Endothelial cell of umbilical vein (primary cell): Measurements from ENCODE around the gene GABBR2. TPM values are rescaled to one million over a fixed set of nuclear protein-coding genes. Genes with fewer than 3 reads are reported as not detected.
"Not testable (repeated sequence)": the region's sequence is repeated elsewhere in the genome, so short reads cannot be mapped to it uniquely, and the experiment has no call there.

Experiments used
- BruUV-seq: library from RNA; stranded (reverse); fragments of 400-500 nt; replicated peaks from 2 replicates; lab custom pipeline; 2021; lab: Mats Ljungman, UMichigan
- CTCF ChIA-PET: fragments of 300-600, 350-600 bp; sonication (Branson Sonifier 250); formaldehyde crosslinking; loops from one replicate; lab custom pipeline; 2021; ENCODE audit warnings: antibody characterized with exemption, inconsistent platforms; lab: Charles Lee
- POLR2A ChIA-PET: fragments of 300-600, 350-600 bp; sonication (Branson Sonifier 250); formaldehyde crosslinking; loops from one replicate; lab custom pipeline; 2021; ENCODE audit warnings: antibody characterized with exemption, inconsistent platforms; lab: Charles Lee
- DNase-seq: peaks from one replicate; pipeline ENCODE4 v3.0.0-alpha.2; 2011; ENCODE audit warnings: low read depth, low spot score
- FAIRE-seq: peaks from 2 replicates; lab custom pipeline; 2011; peaks lifted over from hg19 to GRCh38; lab: Jason Lieb, UNC
- H2AFZ ChIP-seq: 2 replicates; pipeline ENCODE4 v1.6.0; 2012; ENCODE audit warnings: low read depth, low read length, control low read depth, inconsistent platforms
- H3K27ac ChIP-seq: 2 replicates; pipeline ENCODE4 v1.5.1; 2011; ENCODE audit warnings: low read depth, mild to moderate bottlenecking, control low read depth, low read length, moderate library complexity; ENCODE audit not compliant: insufficient read depth
- H3K27me3 ChIP-seq, 2 experiments: 2 replicates each; pipeline versions ENCODE4 v1.6.0 to v1.6.1; 2011; ENCODE audit warnings: low read length in 2 of 2, mixed read lengths in 1 of 2; ENCODE audit not compliant: control insufficient read depth in 2 of 2, insufficient read depth in 2 of 2
- H3K36me3 ChIP-seq, 2 experiments: 2 replicates in 1 of 2; 3 replicates in 1 of 2; pipeline ENCODE4 v1.5.1; 2011; ENCODE audit warnings: low read length in 2 of 2, mild to moderate bottlenecking in 1 of 2, moderate library complexity in 1 of 2; ENCODE audit not compliant: control insufficient read depth in 2 of 2, insufficient read depth in 2 of 2; ENCODE audit errors: extremely low read depth in 1 of 2
- H3K4me1 ChIP-seq: 3 replicates; pipeline ENCODE4 v1.5.1; 2011; ENCODE audit warnings: mild to moderate bottlenecking, low read length; ENCODE audit not compliant: control insufficient read depth, insufficient read depth; ENCODE audit errors: extremely low read depth
- H3K4me2 ChIP-seq: 2 replicates; pipeline ENCODE4 v1.6.1; 2011; ENCODE audit warnings: low read length, control low read depth, mixed read lengths; ENCODE audit not compliant: insufficient read depth
- H3K4me3 ChIP-seq, 3 experiments: fragments of 200-600 bp in 1 of 3; sonication (generic), shearing (Covaris generic) in 1 of 3; replicated peaks in 1 of 3; 2 replicates each; pipeline ENCODE4 v1.5.1; 2011 to 2016; ENCODE audit warnings: control low read depth in 3 of 3, low read length in 3 of 3, mild to moderate bottlenecking in 2 of 3, inconsistent platforms in 1 of 3, low read depth in 1 of 3, moderate library complexity in 1 of 3; ENCODE audit not compliant: insufficient read depth in 1 of 3
- H3K79me2 ChIP-seq: 2 replicates; pipeline ENCODE4 v1.6.0; 2012; ENCODE audit warnings: low read length, inconsistent platforms; ENCODE audit not compliant: control insufficient read depth, insufficient read depth
- H3K9ac ChIP-seq: replicated peaks from 2 replicates; pipeline ENCODE3; 2011; ENCODE audit warnings: low read length, control low read depth; ENCODE audit not compliant: insufficient read depth; ENCODE audit errors: extremely low read depth
- H3K9me1 ChIP-seq: replicated peaks from 3 replicates; pipeline ENCODE4 v1.6.0; 2011; ENCODE audit warnings: mild to moderate bottlenecking, low read length; ENCODE audit not compliant: control insufficient read depth, insufficient read depth; ENCODE audit errors: extremely low read depth
- H3K9me3 ChIP-seq: replicated peaks from 2 replicates; pipeline ENCODE4 v1.5.1; 2012; ENCODE audit warnings: low read length, inconsistent platforms; ENCODE audit not compliant: control insufficient read depth, insufficient read depth
- H4K20me1 ChIP-seq: replicated peaks from 2 replicates; pipeline ENCODE3; 2011; ENCODE audit warnings: mild to moderate bottlenecking, low read length; ENCODE audit not compliant: control insufficient read depth, insufficient read depth; ENCODE audit errors: extremely low read depth
- CTCF ChIP-seq, 2 donors: IDR thresholded peaks; 1 replicate in 1 of 2; 2 replicates in 1 of 2; pipeline ENCODE4 v1.5.1; 2011; ENCODE audit warnings: low read length in 2 of 2, mild to moderate bottlenecking in 2 of 2, moderate library complexity in 2 of 2, control low read depth in 1 of 2, inconsistent platforms in 1 of 2, low read depth in 1 of 2; ENCODE audit not compliant: insufficient read depth in 1 of 2; ENCODE audit errors: extremely low read depth in 1 of 2
- EZH2 ChIP-seq: IDR thresholded peaks from 2 replicates; pipeline ENCODE4 v1.6.1; 2012; ENCODE audit warnings: borderline replicate concordance, low read depth, mild to moderate bottlenecking, moderate library complexity, low read length, inconsistent platforms; ENCODE audit not compliant: severe bottlenecking
- FOS ChIP-seq: IDR thresholded peaks from 2 replicates; pipeline ENCODE4 v1.6.1; 2011; ENCODE audit warnings: mild to moderate bottlenecking, low read length, moderate library complexity, borderline replicate concordance; ENCODE audit not compliant: insufficient read depth
- GATA2 ChIP-seq: IDR thresholded peaks from 2 replicates; pipeline ENCODE4 v1.7.0; 2011; ENCODE audit warnings: low read depth, mild to moderate bottlenecking, moderate library complexity, mixed read lengths, low read length; ENCODE audit not compliant: insufficient read length, insufficient read depth
- JUN ChIP-seq: IDR thresholded peaks from 2 replicates; pipeline ENCODE4 v1.6.1; 2011; ENCODE audit warnings: borderline replicate concordance, low read depth; ENCODE audit not compliant: insufficient read length, insufficient read depth
- MAX ChIP-seq: IDR thresholded peaks from 2 replicates; pipeline ENCODE4 v1.6.1; 2011; ENCODE audit not compliant: insufficient read depth, insufficient read length
- MYC ChIP-seq: IDR thresholded peaks from one replicate; pipeline ENCODE4 v1.6.1; 2011; ENCODE audit warnings: mild to moderate bottlenecking, low read depth, low read length
- POLR2A ChIP-seq: IDR thresholded peaks from 2 replicates; pipeline ENCODE4 v1.6.1; 2012; ENCODE audit warnings: low read depth, mild to moderate bottlenecking, control low read depth, low read length
- POLR2AphosphoS5 ChIP-seq: IDR thresholded peaks from 2 replicates; pipeline ENCODE4 v1.6.1; 2012; ENCODE audit warnings: low read depth, mild to moderate bottlenecking, control low read depth, low read length, moderate library complexity; ENCODE audit not compliant: insufficient read depth
- dilution Hi-C: fragments of 300-500 bp; cut with MboI; formaldehyde crosslinking; loops from one replicate; pipeline ENCODE4 v1.15.0; 2019; ENCODE audit warnings: low sequenced_read_pairs; ENCODE audit not compliant: extremely low pct_ligation_motif_present
- intact Hi-C: fragments of 100-400 bp; cut with micrococcal nuclease; formaldehyde crosslinking; loops from one replicate; pipeline ENCODE4 v1.10.0; 2022
- polyA plus RNA-seq, 4 experiments: library from polyadenylated mRNA; depleted of rRNA in 3 of 4; stranded (reverse) in 3 of 4; unstranded in 1 of 4; fragments of >200 nt; gene quantifications; 2 replicates each; pipeline versions ENCODE4 v1.2.1 to v1.2.3, GENCODE V29; 2011 to 2012; ENCODE audit warnings: missing spikeins in 1 of 4
- total RNA-seq: library from RNA; stranded (reverse); gene quantifications from 2 replicates; pipeline ENCODE4 v1.2.3, GENCODE V29; 2021

Gene GABBR2
- total and polyA plus RNA-seq, 2 donors (not counting 3 experiments of a cell fraction or from before 2014, with no cell fraction given), result 1.1 to 9.2 TPM

GRCh38 chr9:98656511-98656910, 52.2 kb downstream of the GABBR2 start:
- Histone ChIP-seq H3K4me3 (no peak overlapping the region), H3K4me2 (no peak overlapping the region), H3K9ac (no peak overlapping the region), H3K27ac (no peak overlapping the region), H3K79me2 (peaks cover 2% of the 10 kb centered on the region), H3K9me3 (no peaks in the 10 kb centered on the region), H3K27me3 (no peaks in the 10 kb centered on the region), H2AFZ (no peak overlapping the region), H3K9me1 (no peaks in the 10 kb centered on the region), H4K20me1 (no peaks in the 10 kb centered on the region), H3K36me3 (no peaks in the 10 kb centered on the region), H3K4me1 (peaks cover 4% of the 10 kb centered on the region)
- CTCF ChIA-PET, result interaction anchor here (1.2 to 1.4 kb wide), 2 partner anchors 20 to 28 kb away, joined by 3 read pairs; no protein-coding TSS in a partner anchor
- dilution Hi-C loops, result no loop called here
- intact Hi-C loops, result no loop called here
- FAIRE-seq, result no peak
- DNase-seq, result no peak
- POLR2A ChIA-PET, result no interaction called here
- TF ChIP-seq EZH2 (no peak), GATA2 (no peak), MYC (no peak), JUN (no peak), POLR2A (no peak), POLR2AphosphoS5 (no peak), FOS (no peak), CTCF (IDR thresholded peaks at IDR 0.05; ENCODE audit: extremely low read depth in 1 of 2, insufficient read depth in 1 of 2, low read depth in 1 of 2, low read length in 2 of 2) (no peak), MAX (no peak)
- no TSS peak for BruUV-seq

- H4K20me1 ChIP-seq, H3K27me3 ChIP-seq, H3K9me3 ChIP-seq, intact Hi-C loops, H3K4me1 ChIP-seq, BruUV-seq, H3K9ac ChIP-seq, H3K36me3 ChIP-seq, H3K4me3 ChIP-seq, H3K9me1 ChIP-seq, H3K4me2 ChIP-seq, H3K27ac ChIP-seq, dilution Hi-C loops, DNase-seq, H3K79me2 ChIP-seq, POLR2A ChIA-PET, FAIRE-seq, CTCF ChIA-PET, H2AFZ ChIP-seq: not testable (repeated sequence)
Observed at GRCh38 chr9:98655428-98655827, 53.3 kb downstream of the GABBR2 start.
